ENCODE data around the gene LDAF1. TPM values are rescaled to one million over a fixed set of nuclear protein-coding genes. Genes with fewer than 3 reads are reported as not detected.
A peak's percentile ranks its signal among the peaks of the same experiment; 100 is the strongest.

LDAF1 gene
- total RNA-seq, 1 donor: 65.5 TPM

- Histone ChIP-seq H3K27me3 (ENCODE audit: insufficient read depth, low read length) (peaks cover 49% of the 10 kb centered on the region), H3K79me2 (ENCODE audit: insufficient read depth, low read length) (no peaks in the 10 kb centered on the region), H4K20me1 (ENCODE audit: insufficient read depth, low read length) (no peaks in the 10 kb centered on the region), H3K4me3 (ENCODE audit: insufficient read depth, low read length) (no peak overlapping the region), H3K36me3 (ENCODE audit: insufficient read depth, low read length) (no peaks in the 10 kb centered on the region), H3K9me3 (ENCODE audit: low read depth, low read length) (no peaks in the 10 kb centered on the region), H3K4me1 (ENCODE audit: insufficient read depth, low read length) (no peaks in the 10 kb centered on the region), H3K4me2 (ENCODE audit: insufficient read depth, low read length) (no peak overlapping the region), H3K27ac (ENCODE audit: low read depth, low read length) (no peak overlapping the region), H2AFZ (ENCODE audit: low read length) (no peak overlapping the region)
- DNase-seq (ENCODE audit: insufficient read length, low spot score, missing footprints): peak; percentile 31
- TF ChIP-seq, protein P1, sequence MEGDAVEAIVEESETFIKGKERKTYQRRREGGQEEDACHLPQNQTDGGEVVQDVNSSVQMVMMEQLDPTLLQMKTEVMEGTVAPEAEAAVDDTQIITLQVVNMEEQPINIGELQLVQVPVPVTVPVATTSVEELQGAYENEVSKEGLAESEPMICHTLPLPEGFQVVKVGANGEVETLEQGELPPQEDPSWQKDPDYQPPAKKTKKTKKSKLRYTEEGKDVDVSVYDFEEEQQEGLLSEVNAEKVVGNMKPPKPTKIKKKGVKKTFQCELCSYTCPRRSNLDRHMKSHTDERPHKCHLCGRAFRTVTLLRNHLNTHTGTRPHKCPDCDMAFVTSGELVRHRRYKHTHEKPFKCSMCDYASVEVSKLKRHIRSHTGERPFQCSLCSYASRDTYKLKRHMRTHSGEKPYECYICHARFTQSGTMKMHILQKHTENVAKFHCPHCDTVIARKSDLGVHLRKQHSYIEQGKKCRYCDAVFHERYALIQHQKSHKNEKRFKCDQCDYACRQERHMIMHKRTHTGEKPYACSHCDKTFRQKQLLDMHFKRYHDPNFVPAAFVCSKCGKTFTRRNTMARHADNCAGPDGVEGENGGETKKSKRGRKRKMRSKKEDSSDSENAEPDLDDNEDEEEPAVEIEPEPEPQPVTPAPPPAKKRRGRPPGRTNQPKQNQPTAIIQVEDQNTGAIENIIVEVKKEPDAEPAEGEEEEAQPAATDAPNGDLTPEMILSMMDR (IDR thresholded peaks at IDR 0.05; ENCODE audit: extremely low read depth, low read depth, low read length): no peak
These were observed 64.2 kb downstream of the LDAF1 start for GRCh38 chr16:21222495-21223337.

GRCh38 chr16:21223787-21224186 lies 65.3 kb downstream of the LDAF1 start:
- peak; percentile 5 for DNase-seq (ENCODE audit: insufficient read length, low spot score, missing footprints)
- H3K4me1 ChIP-seq (ENCODE audit: insufficient read depth, low read length): no peaks in the 10 kb centered on the region
- no peaks in the 10 kb centered on the region for H3K36me3 ChIP-seq (ENCODE audit: insufficient read depth, low read length)
- no peaks in the 10 kb centered on the region for H4K20me1 ChIP-seq (ENCODE audit: insufficient read depth, low read length)
- H3K9me3 ChIP-seq (ENCODE audit: low read depth, low read length): no peaks in the 10 kb centered on the region
- TF ChIP-seq, protein P1 (IDR thresholded peaks at IDR 0.05; ENCODE audit: extremely low read depth, low read depth, low read length): no peak
- H3K4me3 ChIP-seq (ENCODE audit: insufficient read depth, low read length): no peak overlapping the region
- H3K79me2 ChIP-seq (ENCODE audit: insufficient read depth, low read length): no peaks in the 10 kb centered on the region
- H3K27ac ChIP-seq (ENCODE audit: low read depth, low read length): no peak overlapping the region
- no peak overlapping the region for H3K4me2 ChIP-seq (ENCODE audit: insufficient read depth, low read length)
- no peak overlapping the region for H2AFZ ChIP-seq (ENCODE audit: low read length)
- peaks cover 50% of the 10 kb centered on the region for H3K27me3 ChIP-seq (ENCODE audit: insufficient read depth, low read length)

- no peak overlapping the region for H3K27ac ChIP-seq (ENCODE audit: low read depth, low read length)
- H3K36me3 ChIP-seq (ENCODE audit: insufficient read depth, low read length): no peaks in the 10 kb centered on the region
- no peak overlapping the region for H3K4me2 ChIP-seq (ENCODE audit: insufficient read depth, low read length)
- H3K4me1 ChIP-seq (ENCODE audit: insufficient read depth, low read length): no peaks in the 10 kb centered on the region
- no peak for DNase-seq (ENCODE audit: insufficient read length, low spot score, missing footprints)
- H3K79me2 ChIP-seq (ENCODE audit: insufficient read depth, low read length): no peaks in the 10 kb centered on the region
- TF ChIP-seq, protein P1 (IDR thresholded peaks at IDR 0.05; ENCODE audit: extremely low read depth, low read depth, low read length): no peak
- no peaks in the 10 kb centered on the region for H4K20me1 ChIP-seq (ENCODE audit: insufficient read depth, low read length)
- no peaks in the 10 kb centered on the region for H3K9me3 ChIP-seq (ENCODE audit: low read depth, low read length)
- H3K27me3 ChIP-seq (ENCODE audit: insufficient read depth, low read length): peaks cover 54% of the 10 kb centered on the region
- H2AFZ ChIP-seq (ENCODE audit: low read length): no peak overlapping the region
- H3K4me3 ChIP-seq (ENCODE audit: insufficient read depth, low read length): no peak overlapping the region
These were observed 66.3 kb downstream of the LDAF1 start for GRCh38 chr16:21224800-21225199.

DNA sequence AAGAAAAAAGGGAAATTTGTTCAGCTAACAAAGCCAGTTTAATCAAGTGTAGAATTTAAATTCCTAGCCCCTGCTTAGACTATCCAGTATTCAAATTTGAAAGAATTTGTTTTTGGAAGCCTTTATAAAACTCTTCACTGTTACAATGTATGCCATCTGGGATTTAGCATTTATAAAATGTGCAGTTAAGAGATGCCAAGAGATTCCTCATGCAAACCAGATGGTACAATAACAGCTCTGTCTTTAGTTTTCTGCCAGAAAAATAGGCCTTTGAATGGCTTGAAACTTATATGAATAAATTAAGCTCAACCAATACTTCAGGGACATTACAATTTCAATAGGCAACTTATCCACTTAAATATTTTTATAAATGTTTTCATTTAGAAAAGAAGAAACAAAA lies 68.3 kb downstream of the LDAF1 start:
- no peak for DNase-seq (ENCODE audit: insufficient read length, low spot score, missing footprints)
- Histone ChIP-seq H3K27me3 (ENCODE audit: insufficient read depth, low read length) (peaks cover 52% of the 10 kb centered on the region), H3K79me2 (ENCODE audit: insufficient read depth, low read length) (no peaks in the 10 kb centered on the region), H3K27ac (ENCODE audit: low read depth, low read length) (no peak overlapping the region), H3K4me3 (ENCODE audit: insufficient read depth, low read length) (no peak overlapping the region), H3K9me3 (ENCODE audit: low read depth, low read length) (no peaks in the 10 kb centered on the region), H3K36me3 (ENCODE audit: insufficient read depth, low read length) (no peaks in the 10 kb centered on the region), H2AFZ (ENCODE audit: low read length) (no peak overlapping the region), H3K4me1 (ENCODE audit: insufficient read depth, low read length) (no peaks in the 10 kb centered on the region), H4K20me1 (ENCODE audit: insufficient read depth, low read length) (no peaks in the 10 kb centered on the region), H3K4me2 (ENCODE audit: insufficient read depth, low read length) (no peak overlapping the region)
- TF ChIP-seq, protein P1 (IDR thresholded peaks at IDR 0.05; ENCODE audit: extremely low read depth, low read depth, low read length): no peak
